ENCODE data around the gene MYBPC1. TPM values are rescaled to one million over a fixed set of nuclear protein-coding genes. Genes with fewer than 3 reads are reported as not detected.

The MYBPC1 gene
- total and polyA plus RNA-seq, 2 of the 13 experiments (the other 11 are each of a cell fraction or from before 2014, with no cell fraction given): 0.31 to 0.53 TPM

DNA sequence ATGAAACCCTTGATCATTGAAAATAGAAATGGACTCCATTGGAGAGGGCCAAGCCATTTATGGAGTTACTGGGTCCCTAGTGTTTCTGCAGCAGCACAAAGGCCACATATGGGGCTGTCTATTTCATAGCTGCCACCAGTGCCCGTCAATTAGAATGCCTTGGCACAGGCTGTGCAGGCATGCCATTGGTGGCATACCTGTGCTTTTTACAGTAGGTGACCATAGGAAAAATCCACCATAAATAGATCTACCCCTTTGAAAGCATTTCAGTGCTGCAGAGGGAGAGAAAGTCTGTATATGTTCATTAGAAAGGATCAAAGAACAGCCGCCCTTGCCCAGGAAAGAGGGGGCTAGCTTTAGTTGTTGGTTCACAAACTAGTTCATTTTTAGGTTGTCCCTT is 13.1 kb downstream of the MYBPC1 start (continued):
- TF ChIP-seq, protein P1, sequence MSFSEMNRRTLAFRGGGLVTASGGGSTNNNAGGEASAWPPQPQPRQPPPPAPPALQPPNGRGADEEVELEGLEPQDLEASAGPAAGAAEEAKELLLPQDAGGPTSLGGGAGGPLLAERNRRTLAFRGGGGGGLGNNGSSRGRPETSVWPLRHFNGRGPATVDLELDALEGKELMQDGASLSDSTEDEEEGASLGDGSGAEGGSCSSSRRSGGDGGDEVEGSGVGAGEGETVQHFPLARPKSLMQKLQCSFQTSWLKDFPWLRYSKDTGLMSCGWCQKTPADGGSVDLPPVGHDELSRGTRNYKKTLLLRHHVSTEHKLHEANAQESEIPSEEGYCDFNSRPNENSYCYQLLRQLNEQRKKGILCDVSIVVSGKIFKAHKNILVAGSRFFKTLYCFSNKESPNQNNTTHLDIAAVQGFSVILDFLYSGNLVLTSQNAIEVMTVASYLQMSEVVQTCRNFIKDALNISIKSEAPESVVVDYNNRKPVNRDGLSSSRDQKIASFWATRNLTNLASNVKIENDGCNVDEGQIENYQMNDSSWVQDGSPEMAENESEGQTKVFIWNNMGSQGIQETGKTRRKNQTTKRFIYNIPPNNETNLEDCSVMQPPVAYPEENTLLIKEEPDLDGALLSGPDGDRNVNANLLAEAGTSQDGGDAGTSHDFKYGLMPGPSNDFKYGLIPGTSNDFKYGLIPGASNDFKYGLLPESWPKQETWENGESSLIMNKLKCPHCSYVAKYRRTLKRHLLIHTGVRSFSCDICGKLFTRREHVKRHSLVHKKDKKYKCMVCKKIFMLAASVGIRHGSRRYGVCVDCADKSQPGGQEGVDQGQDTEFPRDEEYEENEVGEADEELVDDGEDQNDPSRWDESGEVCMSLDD (CRISPR knock-in tag; IDR thresholded peaks at IDR 0.05; ENCODE audit: borderline replicate concordance): no peak
- 0 out of 2 replicates have a peak, but pooled peaks have one; percentile 1 for TF ChIP-seq MTA1 (CRISPR knock-in tag; IDR thresholded peaks at IDR 0.05; ENCODE audit: borderline replicate concordance)
- TF ChIP-seq ZBTB7A (CRISPR knock-in tag; IDR thresholded peaks at IDR 0.05): no peak
- TF ChIP-seq NFYC (CRISPR knock-in tag; IDR thresholded peaks at IDR 0.05): no peak
- peak; percentile 76; the same call in 1 of the 2 replicates for TF ChIP-seq ZNF12 (CRISPR knock-in tag; IDR thresholded peaks at IDR 0.05)
- no peak for TF ChIP-seq ZNF879 (CRISPR knock-in tag; IDR thresholded peaks at IDR 0.05)
- no peak for TF ChIP-seq ZNF331 (CRISPR knock-in tag; IDR thresholded peaks at IDR 0.05)
- no peak for TF ChIP-seq ETV5 (CRISPR knock-in tag; IDR thresholded peaks at IDR 0.05; ENCODE audit: borderline replicate concordance)
- TF ChIP-seq NFE2L1 (CRISPR knock-in tag; IDR thresholded peaks at IDR 0.05; ENCODE audit: borderline replicate concordance): no peak
- TF ChIP-seq SMC3 (IDR thresholded peaks at IDR 0.05; ENCODE audit: low read length): 0 out of 2 replicates have a peak, but pooled peaks have one; percentile 8
- no peak; the same call in 1 of the 2 replicates for TF ChIP-seq ZNF547 (CRISPR knock-in tag; IDR thresholded peaks at IDR 0.05)
- TF ChIP-seq MEIS1 (CRISPR knock-in tag; IDR thresholded peaks at IDR 0.05; ENCODE audit: borderline replicate concordance): 0 out of 2 replicates have a peak, but pooled peaks have one; percentile 11
- TF ChIP-seq GZF1 (CRISPR knock-in tag; IDR thresholded peaks at IDR 0.05): no peak
- TF ChIP-seq AGO1 (IDR thresholded peaks at IDR 0.05; ENCODE audit: low read depth, low read length, poor library complexity, severe bottlenecking): no peak
- peak; percentile 7 for TF ChIP-seq CCAR2 (optimal IDR thresholded peaks at IDR 0.05; ENCODE audit: low read depth, low read length)
- peak; percentile 58; the same call in 1 of the 2 replicates for TF ChIP-seq ZNF644 (CRISPR knock-in tag; IDR thresholded peaks at IDR 0.05; ENCODE audit: low read depth)
- TF ChIP-seq CCDC6 (CRISPR knock-in tag; IDR thresholded peaks at IDR 0.05): peak; percentile 9; the same call in 1 of the 2 replicates
- no peak for TF ChIP-seq RBAK (CRISPR knock-in tag; IDR thresholded peaks at IDR 0.05)
- TF ChIP-seq BRD4 (CRISPR knock-in tag; IDR thresholded peaks at IDR 0.05): 0 out of 2 replicates have a peak, but pooled peaks have one; percentile 15
- TF ChIP-seq NBN (conservative IDR thresholded peaks at IDR 0.05): no peak
- no peak for TF ChIP-seq ZSCAN25 (CRISPR knock-in tag; IDR thresholded peaks at IDR 0.05)
- no peak for TF ChIP-seq ZNF431 (CRISPR knock-in tag; IDR thresholded peaks at IDR 0.05; ENCODE audit: borderline replicate concordance, low read depth)
- TF ChIP-seq ELF3 (CRISPR knock-in tag; IDR thresholded peaks at IDR 0.05): no peak
- no peak for TF ChIP-seq BRCA1 (CRISPR knock-in tag; IDR thresholded peaks at IDR 0.05)
- TF ChIP-seq PHB2 (IDR thresholded peaks at IDR 0.05; ENCODE audit: partially characterized antibody): no peak
- no peak for TF ChIP-seq RAD51 (IDR thresholded peaks at IDR 0.05; ENCODE audit: borderline replicate concordance)
- no peak for TF ChIP-seq MIER2 (CRISPR knock-in tag; IDR thresholded peaks at IDR 0.05)
- no peak for TF ChIP-seq ZNF672 (CRISPR knock-in tag; IDR thresholded peaks at IDR 0.05)
- no peak for TF ChIP-seq ZNF552 (CRISPR knock-in tag; IDR thresholded peaks at IDR 0.05; ENCODE audit: borderline replicate concordance)
- TF ChIP-seq SIX1 (CRISPR knock-in tag; IDR thresholded peaks at IDR 0.05; ENCODE audit: borderline replicate concordance): no peak
- TF ChIP-seq ZMAT5 (CRISPR knock-in tag; IDR thresholded peaks at IDR 0.05; ENCODE audit: borderline replicate concordance, low read depth): no peak
- no peak; the same call in 1 of the 2 replicates for TF ChIP-seq EHMT2 (IDR thresholded peaks at IDR 0.05; ENCODE audit: borderline replicate concordance, low read depth, low read length)
- TF ChIP-seq CREB1 (IDR thresholded peaks at IDR 0.05): no peak
- TF ChIP-seq CREB1 (CRISPR knock-in tag; IDR thresholded peaks at IDR 0.05): no peak
